GM18508 (cell line): ENCODE results near the gene ABHD17A.

Source experiments
- ATAC-seq: cut with Tn5 transposase; IDR thresholded peaks from one replicate; pipeline ENCODE4 v1.9.1; 2021; ENCODE audit warnings: moderate number of reproducible peaks; ENCODE audit not compliant: insufficient read depth, unreplicated experiment

ABHD17A gene

DNA sequence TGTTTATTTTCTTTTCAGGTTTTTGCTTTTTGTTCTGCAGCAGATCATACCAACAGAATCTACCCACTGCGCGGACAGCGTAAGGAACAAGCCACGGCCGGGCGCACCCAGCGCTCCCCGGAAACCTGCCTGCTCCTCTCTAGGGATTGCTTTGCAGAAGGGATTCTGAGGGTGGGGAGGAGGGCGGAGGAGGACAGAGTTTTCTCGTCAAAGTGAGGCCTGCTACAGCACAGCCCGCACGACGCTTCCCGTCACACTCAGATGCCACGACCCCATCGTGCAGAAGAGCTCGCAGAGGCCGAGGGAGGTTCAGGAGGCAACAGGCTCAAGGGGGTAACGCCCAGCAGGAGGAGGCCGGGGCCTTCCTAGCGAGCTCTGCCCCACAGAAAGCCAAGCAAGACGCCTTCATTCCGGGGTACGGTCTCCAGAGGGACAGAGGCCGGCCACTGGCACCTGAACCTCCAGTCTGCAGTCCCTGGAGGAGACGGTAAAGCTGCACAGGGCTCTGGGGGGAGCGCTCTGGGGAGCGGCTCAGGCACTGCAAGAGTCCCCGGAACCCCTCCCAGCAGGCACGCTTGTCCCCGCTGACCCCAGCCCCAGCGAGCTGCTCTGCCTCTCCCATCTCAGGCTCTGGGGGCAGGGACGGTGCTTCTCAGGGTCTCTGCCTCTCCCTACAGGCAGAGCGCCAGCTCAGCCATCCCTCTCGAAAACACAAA lies 43.9 kb downstream of the ABHD17A start:
- no peak for ATAC-seq

- no peak for ATAC-seq
Measured at GRCh38 chr19:1840541-1841115, 44.7 kb downstream of the ABHD17A start.

DNA sequence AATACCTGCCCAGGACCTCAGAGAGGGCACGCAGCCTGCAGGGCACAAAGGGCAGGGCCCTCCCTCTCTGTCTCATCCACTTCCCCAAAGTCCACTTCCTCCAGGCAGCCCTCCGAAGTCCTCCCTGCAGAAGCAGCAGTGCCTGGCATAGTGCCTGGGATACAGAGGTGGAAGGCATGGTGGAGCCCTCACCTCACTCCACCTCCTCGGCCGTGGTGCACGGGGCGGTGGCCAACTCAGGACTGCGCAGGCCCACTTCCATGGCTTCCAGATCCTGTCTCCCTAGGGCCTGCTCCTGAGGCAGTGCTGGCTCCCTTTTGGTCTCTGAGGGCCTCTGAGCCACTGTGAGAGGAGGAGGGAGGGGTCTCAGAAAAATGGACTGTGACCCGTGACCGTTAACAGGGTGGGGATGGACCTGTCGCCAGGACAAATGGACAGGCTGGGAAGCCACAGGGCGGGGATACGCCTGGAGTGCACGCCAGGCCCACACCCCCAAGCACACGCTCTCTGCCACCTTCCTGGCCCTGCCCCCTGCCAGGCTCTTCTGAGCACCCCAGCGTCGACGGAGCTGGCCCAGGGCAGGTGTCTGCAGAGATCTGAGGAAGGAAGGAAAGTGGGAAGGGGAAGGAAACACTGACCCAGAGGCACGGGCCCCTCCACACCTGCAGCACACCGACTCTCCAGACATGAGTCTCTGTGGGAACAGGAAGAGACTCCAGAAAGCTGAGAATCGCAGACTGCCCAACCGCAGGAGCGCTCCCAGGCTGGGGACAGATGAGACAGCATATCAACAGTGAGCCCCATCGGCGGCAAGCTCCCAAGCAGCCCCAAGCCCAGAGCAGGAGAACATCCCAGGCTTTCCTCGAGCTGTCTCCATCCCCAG lies 45.4 kb downstream of the ABHD17A start:
- no peak for ATAC-seq

GRCh38 chr19:1837625-1838105 lies 47.6 kb downstream of the ABHD17A start:
- no peak for ATAC-seq

DNA sequence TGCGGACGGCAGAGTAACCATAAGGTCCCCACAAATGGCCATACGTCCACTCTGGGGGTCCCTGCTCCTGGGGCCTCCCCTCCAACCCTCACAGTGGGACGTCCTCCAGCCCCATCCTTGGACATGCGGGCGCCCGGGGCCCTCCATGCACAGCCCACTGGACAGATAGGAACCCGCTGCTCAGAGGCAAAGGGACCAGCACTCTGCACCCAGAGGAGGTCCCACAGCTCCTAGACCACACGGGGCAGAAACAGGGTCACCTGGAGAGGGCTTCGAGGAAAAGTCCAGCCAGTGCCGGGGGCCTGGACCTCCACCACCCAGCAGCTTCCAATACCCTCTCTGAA lies 48.1 kb downstream of the ABHD17A start:
- no peak for ATAC-seq

- ATAC-seq: no peak
Measured at GRCh38 chr19:1836458-1837221, 48.7 kb downstream of the ABHD17A start.

DNA sequence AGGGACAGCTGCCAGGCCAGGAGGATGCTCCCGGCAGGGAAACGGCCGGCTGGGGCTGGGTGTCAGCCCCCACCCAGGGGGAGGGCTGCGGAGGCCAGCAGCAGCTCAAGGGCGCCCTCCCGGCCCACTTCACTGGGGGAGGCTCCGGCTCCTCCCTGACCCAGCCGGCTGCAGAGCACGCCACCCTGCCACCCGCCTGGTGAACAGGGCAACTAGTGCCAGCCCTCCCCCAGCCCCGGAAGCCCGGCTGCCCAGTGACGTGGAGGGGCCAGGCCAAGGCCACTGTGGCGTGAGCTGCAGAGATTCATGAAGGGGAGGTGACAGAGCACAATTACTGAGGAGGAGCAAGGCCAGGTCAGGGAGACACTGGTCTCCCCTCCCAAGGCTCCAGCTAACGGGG lies 51.8 kb downstream of the ABHD17A start:
- ATAC-seq: no peak

DNA sequence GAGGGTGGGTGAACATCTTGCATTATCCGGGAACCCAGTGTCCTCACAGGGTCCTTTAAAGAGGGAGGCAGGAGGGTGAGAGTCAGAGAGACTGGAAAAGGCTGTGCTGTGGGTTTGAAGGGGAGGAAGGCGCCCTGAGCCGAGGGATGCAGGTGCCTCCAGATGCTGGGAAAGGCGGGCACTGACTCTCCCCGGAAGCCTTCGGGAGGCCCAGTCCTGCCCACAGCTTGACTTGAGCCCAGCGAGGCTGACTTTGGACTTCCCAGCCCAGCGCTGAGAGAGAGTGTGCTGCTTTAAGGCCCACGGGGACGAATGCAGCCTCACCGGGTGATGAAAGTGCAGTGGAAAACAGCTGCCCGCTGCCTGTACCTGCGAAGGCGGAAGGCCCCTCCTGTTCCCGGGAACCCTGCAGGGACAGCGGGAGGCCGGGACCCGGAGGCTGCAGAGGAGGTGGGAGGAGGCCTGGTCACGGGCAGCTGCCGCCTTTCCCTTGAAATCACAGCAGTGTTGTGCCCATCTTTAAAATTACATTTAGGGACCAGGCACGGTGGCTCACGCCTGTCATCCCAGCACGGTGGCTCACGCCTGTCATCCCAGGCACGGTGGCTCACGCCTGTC lies 53.1 kb downstream of the ABHD17A start:
- ATAC-seq: no peak

DNA sequence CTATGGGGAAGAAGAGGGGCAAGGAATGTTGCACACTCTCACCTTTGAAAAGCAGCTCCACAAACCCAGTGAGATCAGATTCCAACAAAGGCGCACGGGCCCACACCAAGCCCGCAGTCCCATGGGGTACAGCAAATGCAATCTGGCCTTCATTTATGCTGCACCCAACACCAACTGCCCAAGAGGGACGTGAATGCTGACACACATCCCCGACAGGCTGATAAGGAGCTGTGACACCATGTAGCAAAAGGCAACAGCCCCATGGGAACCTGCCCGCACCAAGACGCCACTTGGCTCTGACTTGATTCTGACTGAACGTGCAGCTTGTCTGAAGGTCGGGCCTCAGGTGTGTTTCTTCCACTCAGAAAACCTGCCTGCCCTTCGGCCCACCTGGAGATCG lies 54.3 kb downstream of the ABHD17A start:
- ATAC-seq: no peak

DNA sequence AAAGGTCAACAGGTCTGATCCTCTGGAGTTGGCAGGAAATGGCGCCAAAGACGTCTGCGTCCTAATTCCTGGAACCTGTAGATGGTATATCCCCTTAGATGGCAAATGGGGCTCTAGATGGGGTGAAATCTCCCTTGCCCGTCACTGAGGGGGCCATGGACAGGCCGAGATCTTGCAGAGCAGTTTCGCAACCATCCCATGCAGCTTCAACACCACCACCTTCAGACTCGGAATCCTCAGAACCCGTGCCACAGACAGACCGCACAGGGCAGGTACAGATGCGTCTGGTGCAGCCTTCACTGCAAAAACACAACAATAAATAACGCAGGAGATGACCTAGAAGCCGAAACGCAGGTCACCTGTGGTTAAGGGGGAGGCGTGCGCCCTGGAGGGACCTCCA lies 54.7 kb downstream of the ABHD17A start:
- no peak for ATAC-seq

GRCh38 chr19:1829958-1830357 lies 55.3 kb downstream of the ABHD17A start:
- ATAC-seq: no peak

DNA sequence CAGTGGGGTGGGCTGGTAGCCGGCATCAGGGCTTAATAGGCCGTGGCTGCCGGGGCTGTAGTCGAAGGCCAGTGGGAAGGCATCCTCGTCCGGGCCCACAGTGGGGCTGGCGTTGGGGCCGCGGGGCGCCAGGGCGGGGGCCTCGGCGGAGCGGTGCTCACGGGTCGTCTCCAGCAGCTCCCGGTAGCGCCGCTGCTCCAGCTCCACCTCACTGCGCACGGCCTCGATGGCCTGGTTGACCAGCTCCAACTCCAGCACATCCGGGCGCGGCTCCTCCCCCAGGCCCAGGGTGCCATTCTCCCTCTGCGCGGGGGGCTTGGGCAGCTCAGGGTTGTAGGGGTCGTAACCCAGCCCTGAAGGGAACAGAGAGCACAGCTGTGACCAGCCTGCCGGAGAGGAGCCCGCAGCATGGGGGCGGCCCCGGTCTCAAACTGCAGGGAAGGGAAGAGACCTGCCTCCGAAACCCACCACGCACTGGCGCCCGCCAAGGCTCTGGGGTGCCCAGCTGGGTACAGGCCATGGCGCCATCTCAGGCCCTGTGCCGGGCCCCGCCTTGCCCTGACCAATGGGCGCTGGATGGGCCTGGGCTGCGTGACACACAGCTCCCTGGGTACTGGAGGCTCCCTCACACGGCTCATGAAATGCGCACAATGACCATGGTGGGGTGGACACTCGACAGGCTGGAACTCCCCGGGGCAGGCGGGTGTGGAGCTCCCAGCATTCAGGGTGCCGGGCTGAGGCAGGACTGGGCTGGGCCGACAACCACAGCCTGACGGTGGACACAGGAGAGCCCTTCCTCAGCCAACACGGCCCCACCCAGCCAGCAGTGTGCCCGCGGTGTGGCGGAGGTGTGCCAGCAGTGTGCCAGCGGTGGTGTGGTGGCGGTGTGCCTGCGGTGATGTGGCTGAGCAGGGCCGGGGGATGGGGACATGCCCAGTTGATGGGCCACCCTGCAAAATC lies 56.7 kb downstream of the ABHD17A start:
- ATAC-seq: no peak

DNA sequence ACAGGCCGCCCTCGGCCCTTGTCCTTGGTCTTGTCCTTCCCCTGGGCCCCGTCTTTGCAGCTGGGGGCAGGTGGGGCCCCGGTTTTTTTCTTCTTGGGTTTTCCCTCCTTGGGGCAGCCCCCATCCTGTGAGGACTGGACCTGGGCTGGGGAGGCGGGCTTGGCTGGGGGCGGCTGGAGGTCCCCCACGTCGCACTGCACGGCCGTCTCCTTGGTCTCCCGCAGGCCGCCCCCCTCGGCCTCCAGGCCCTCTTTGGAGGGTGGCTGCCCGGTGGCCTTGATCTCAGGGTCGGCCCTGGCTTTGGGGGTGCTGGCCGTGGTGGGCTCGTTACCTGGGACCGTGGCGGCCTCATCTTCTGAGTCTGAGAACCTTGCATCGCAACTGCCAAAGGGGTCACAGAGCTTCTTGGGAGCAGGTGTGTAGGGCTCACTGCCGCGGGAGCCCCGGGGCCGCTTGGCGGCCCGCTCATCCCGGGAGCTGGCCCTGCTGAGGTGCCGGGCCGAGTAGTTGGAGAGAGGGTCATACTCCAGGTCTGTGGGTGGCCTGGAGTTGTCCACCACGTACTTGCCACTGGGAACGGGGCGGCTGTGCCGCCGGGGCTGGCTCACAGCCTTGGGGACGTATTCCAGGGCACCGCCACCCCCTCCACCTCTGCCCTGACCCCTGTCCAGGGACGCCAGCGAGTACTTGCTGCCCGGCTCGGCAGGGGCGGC lies 57.6 kb downstream of the ABHD17A start:
- no peak for ATAC-seq
